Ammon's horn (tissue), 1 donor: Measurements from ENCODE around the gene LAMP5.

ENCODE experiments used
- DNase-seq: peaks from one replicate; pipeline ENCODE4 v3.0.0-alpha.2; 2016; ENCODE audit warnings: low spot score

Gene LAMP5

GRCh38 chr20:9501473-9501872, 12.9 kb upstream of the LAMP5 start:
- DNase-seq = no peak

GRCh38 chr20:9503526-9504245, 10.7 kb upstream of the LAMP5 start:
- peak; percentile 56 for DNase-seq

- DNase-seq = no peak
Observed at GRCh38 chr20:9506280-9506821, 8.0 kb upstream of the LAMP5 start.

GRCh38 chr20:9506964-9507369, 7.4 kb upstream of the LAMP5 start:
- DNase-seq = peak; percentile 16

GRCh38 chr20:9507544-9508239, 6.7 kb upstream of the LAMP5 start:
- no peak for DNase-seq

GRCh38 chr20:9508240-9508661, 6.1 kb upstream of the LAMP5 start:
- no peak for DNase-seq

- DNase-seq = no peak
Observed at GRCh38 chr20:9508696-9509178, 5.7 kb upstream of the LAMP5 start.

GRCh38 chr20:9509246-9509645, 5.1 kb upstream of the LAMP5 start:
- DNase-seq = no peak

GRCh38 chr20:9510911-9511310, 3.5 kb upstream of the LAMP5 start:
- no peak for DNase-seq

- peak; percentile 53 for DNase-seq
Observed at GRCh38 chr20:9514072-9514460, 324 bp upstream of the LAMP5 start.

GRCh38 chr20:9515214-9515585, 810 bp downstream of the LAMP5 start:
- DNase-seq = peak; percentile 34

GRCh38 chr20:9515741-9516233, 1.4 kb downstream of the LAMP5 start:
- no peak for DNase-seq

- DNase-seq = peak; percentile 26
Observed at GRCh38 chr20:9516234-9516871, 2.0 kb downstream of the LAMP5 start.

GRCh38 chr20:9517297-9518162, 3.1 kb downstream of the LAMP5 start:
- DNase-seq = no peak

GRCh38 chr20:9518576-9519175, 4.3 kb downstream of the LAMP5 start:
- DNase-seq = no peak

GRCh38 chr20:9520086-9520485, 5.7 kb downstream of the LAMP5 start:
- no peak for DNase-seq

- no peak for DNase-seq
Observed at GRCh38 chr20:9523636-9524035, 9.2 kb downstream of the LAMP5 start.

- no peak for DNase-seq
Observed at GRCh38 chr20:9531581-9531980, 17.2 kb downstream of the LAMP5 start.

GRCh38 chr20:9532069-9532838, 17.9 kb downstream of the LAMP5 start:
- DNase-seq = no peak

- no peak for DNase-seq
Observed at GRCh38 chr20:9534025-9534424, 19.6 kb downstream of the LAMP5 start.
